Central memory CD8-positive, alpha-beta T cell (primary cell): ENCODE data around the gene INO80.
A peak's percentile ranks its signal among the peaks of the same experiment; 100 is the strongest.

Experiments
- ATAC-seq: fragments of 150-1000 bp; cut with Tn5 transposase; replicated peaks from 2 replicates; pipeline ENCODE4 v1.10.0; 2022; ENCODE audit warnings: mild to moderate bottlenecking, moderate FRiP score, moderate number of reproducible peaks; ENCODE audit not compliant: poor library complexity, severe bottlenecking; ENCODE audit errors: extremely low read depth
- DNase-seq, 2 donors: peaks; one replicate each; pipeline ENCODE4 v3.0.0; 2021; ENCODE audit warnings: low spot score in 2 of 2
- H3K27ac Mint-ChIP-seq: one replicate; pipeline ENCODE4 v1.8.0; 2022; ENCODE audit warnings: low read depth, mild to moderate bottlenecking, moderate library complexity, mixed read lengths
- H3K27me3 Mint-ChIP-seq: one replicate; pipeline ENCODE4 v1.8.0; 2022; ENCODE audit warnings: mixed read lengths
- H3K36me3 Mint-ChIP-seq: one replicate; pipeline ENCODE4 v1.8.0; 2022; ENCODE audit warnings: mild to moderate bottlenecking, moderate library complexity, mixed read lengths; ENCODE audit not compliant: insufficient read depth
- H3K4me1 Mint-ChIP-seq: one replicate; pipeline ENCODE4 v1.8.0; 2022; ENCODE audit warnings: mixed read lengths
- H3K4me3 Mint-ChIP-seq: one replicate; pipeline ENCODE4 v1.8.0; 2022; ENCODE audit warnings: mild to moderate bottlenecking, moderate library complexity, mixed read lengths
- H3K9me3 Mint-ChIP-seq: one replicate; pipeline ENCODE4 v1.8.0; 2022; ENCODE audit warnings: mixed read lengths

The INO80 gene

GRCh38 chr15:40931300-40932142 lies 184.6 kb downstream of the INO80 start:
- Mint-ChIP-seq H3K36me3 (peaks cover 4% of the 10 kb centered on the region), H3K4me1 (peaks cover 45% of the 10 kb centered on the region), H3K4me3 (peak overlapping the region; percentile 76), H3K27me3 (peaks cover 55% of the 10 kb centered on the region), H3K27ac (no peak overlapping the region), H3K9me3 (no peaks in the 10 kb centered on the region)
- DNase-seq (no peak), ATAC-seq (no peak)

DNA sequence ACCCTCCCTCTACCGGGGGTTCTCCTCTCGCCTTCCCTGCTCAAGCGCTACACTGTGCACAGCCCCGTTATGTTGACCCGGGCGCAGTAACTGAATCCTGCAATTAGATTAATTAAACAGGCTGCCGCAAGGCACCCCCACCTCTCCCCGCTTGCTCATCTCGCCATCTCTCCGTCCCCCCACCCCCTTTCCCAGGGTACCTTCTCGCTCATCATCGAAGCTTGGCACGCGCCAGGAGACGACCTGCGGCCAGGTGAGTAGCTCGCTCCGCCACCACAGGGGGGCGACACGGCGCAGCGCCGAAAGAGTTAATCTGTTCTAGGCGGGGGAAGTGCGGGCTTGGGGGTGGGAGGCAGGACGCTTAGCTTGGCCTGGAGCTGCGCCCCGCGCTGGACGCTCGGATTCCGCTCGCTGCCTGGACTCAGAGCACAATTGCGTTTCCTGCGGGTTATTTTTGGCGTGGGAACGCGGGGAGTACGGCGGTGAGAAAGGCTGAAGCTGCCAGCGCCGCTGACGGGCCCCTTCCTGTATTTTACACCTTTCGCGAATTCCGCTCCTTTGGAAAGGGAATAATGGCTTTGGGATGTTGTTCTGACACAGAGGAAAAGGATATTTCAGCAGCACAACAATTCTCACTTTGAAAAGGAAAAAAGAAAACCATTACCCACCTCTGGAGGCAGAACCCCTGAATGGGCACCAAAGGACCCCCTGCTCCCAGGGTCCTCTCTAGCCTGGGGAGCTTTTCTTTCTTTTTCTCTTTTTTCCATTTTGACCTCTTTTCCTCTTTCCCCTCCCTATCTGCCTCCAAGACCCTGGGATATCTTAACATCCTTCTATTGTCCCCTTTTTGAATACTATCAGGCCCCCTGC lies 185.4 kb downstream of the INO80 start:
- ATAC-seq (no peak), DNase-seq (no peak)
- H3K27ac Mint-ChIP-seq = no peak overlapping the region
- peaks cover 3% of the 10 kb centered on the region for H3K36me3 Mint-ChIP-seq
- H3K9me3 Mint-ChIP-seq = no peaks in the 10 kb centered on the region
- H3K4me1 Mint-ChIP-seq = peaks cover 50% of the 10 kb centered on the region
- peaks cover 59% of the 10 kb centered on the region for H3K27me3 Mint-ChIP-seq
- H3K4me3 Mint-ChIP-seq = peak overlapping the region; percentile 76

GRCh38 chr15:40929660-40930429 lies 186.2 kb downstream of the INO80 start:
- DNase-seq (no peak), ATAC-seq (no peak)
- no peak overlapping the region for H3K27ac Mint-ChIP-seq
- H3K9me3 Mint-ChIP-seq = no peaks in the 10 kb centered on the region
- peaks cover 3% of the 10 kb centered on the region for H3K36me3 Mint-ChIP-seq
- peaks cover 67% of the 10 kb centered on the region for H3K27me3 Mint-ChIP-seq
- peak overlapping the region; percentile 76 for H3K4me3 Mint-ChIP-seq
- H3K4me1 Mint-ChIP-seq = peaks cover 50% of the 10 kb centered on the region
